GM21367 (cell line): Measurements from ENCODE around the gene PBLD.
A peak's percentile ranks its signal among the peaks of the same experiment; 100 is the strongest.
"Not testable (repeated sequence)": the region's sequence is repeated elsewhere in the genome, so short reads cannot be mapped to it uniquely, and the experiment has no call there.

Source experiments
- ATAC-seq: cut with Tn5 transposase; IDR thresholded peaks from one replicate; pipeline ENCODE4 v1.9.1; 2021; ENCODE audit not compliant: unreplicated experiment

PBLD gene

DNA sequence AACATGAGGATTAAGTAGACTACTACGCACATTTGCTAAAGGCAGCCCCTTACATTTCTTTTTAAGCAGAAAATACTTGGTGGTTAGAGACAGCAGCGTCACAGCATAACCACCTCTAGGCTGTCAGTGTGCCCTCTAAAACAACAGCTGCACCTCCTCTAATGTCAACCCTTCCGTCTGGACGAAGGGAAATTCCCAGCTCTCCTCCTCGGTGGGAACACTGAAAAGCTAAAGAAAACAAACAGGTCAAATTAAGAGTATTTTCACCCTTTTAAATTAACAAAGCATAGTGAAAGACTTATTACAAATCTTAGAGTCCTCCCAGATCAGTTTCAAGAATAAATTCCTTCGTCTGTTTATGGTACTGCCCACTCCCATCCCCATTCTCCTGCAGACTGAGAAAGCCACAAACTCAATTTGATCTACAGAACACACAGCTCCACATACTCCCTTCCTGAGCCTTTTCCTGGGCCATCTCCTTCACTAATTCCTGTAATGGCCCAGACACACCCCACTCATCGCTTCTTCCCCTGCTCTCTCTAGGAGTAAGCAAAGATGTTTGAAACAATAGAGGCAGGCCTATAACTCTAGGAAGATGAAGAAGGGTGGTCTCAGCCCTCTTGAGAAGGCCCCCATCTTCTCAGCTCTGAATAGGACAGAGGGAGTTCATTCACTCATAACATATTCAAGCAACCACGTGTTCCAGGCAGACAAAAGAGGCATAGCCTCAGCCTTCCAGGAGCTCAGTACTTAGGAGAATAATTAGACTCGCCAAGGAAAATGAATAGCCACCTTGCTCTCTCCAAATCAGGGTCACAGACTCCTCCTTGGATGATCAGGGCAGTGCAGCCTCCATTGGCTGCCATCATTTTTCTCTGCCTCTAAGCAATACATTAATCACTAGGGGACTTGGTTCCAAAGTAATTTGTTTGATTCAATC lies 48.4 kb downstream of the PBLD start:
- no peak for ATAC-seq

DNA sequence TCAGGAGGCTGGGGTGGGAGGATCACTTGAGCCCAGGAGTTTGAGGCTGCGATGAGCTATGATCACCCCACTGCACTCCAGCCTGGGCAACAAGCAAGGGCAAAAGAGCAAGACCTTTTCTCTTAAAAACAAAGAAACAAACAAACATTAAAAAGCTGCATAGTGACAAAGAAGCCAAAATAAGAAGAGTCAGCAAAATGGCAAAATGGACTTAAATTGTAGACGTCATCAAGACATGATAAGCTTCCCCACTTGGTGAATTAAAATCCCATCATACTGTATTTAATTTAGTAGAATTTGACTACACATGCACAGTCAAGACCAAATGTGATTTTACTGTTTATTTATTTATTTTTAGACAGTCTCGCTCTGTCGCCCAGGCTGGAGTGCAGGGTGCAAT lies 52.0 kb downstream of the PBLD start:
- no peak for ATAC-seq

DNA sequence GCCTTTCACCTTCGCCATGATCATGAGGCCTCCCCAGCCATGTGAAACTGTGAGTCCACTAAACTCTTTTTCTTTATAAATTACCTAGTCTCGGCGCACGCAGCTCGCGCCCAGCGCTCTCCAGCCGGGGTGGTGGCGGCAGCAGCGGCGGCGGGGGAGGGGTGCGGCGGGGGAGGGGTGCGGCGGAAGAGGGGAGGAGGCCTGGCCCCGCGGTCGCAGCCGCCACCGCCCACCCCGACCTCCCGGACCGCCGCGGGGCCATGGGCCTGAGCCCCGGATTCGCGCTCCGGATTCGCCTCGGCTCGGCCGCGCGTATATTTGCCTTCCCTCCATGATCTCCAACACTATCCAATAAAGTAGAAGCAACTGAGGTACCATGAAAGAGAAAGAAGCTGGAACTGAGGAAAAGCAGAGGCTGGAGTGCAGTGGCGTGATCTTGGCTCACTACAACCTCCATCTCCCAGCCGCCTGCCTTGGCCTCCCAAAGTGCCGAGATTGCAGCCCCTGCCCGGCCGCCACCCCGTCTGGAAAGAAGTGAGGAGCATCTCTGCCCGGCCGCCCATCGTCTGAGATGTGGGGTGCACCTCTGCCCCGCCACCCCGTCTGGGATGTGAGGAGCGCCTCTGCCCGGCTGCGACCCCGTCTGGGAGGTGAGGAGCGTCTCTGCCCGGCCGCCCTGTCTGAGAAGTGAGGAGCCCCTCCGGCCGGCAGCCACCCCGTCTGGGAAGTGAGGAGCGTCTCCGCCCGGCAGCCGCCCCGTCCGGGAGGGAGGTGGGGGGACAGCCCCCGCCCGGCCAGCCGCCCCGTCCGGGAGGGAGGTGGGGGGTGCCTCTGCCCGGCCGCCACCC lies 53.6 kb downstream of the PBLD start:
- ATAC-seq = not testable (repeated sequence)

DNA sequence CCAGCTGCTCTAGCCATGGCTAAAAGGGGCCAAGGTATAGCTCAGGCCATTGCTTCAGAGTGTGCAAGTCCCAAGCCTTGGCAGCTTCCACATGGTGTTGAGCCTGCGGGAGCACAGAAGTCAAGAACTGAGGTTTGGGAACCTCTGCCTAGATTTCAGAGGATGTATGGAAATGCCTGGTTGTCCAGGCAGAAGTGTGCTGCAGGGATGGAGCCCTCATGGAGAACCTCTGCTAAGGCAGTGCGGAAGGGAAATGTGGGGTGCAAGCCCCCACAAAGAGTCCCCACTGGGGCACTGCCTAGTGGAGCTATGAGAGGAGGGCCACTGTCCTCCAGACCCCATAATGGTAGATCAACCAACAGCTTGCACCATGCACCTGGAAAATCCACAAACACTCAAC lies 54.9 kb downstream of the PBLD start:
- ATAC-seq = not testable (repeated sequence)

DNA sequence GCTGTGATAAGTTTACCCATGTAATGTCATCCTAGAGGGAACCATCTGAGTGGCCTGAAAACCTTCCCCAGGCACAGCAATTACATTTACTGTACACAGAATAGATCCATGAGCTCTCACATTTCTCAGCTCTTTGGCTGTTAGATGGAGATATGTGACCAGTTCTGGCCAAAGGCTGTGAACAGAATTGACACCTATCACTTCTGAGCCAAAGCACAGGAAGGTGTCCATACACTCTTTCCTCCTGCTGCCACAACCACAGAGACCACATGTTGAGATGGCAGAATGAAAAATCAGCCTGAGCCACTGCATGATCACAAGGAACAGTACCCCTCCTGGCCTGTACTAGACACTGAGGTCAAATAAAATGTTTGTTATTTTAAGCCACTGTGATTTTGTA lies 56.5 kb downstream of the PBLD start:
- ATAC-seq = no peak

DNA sequence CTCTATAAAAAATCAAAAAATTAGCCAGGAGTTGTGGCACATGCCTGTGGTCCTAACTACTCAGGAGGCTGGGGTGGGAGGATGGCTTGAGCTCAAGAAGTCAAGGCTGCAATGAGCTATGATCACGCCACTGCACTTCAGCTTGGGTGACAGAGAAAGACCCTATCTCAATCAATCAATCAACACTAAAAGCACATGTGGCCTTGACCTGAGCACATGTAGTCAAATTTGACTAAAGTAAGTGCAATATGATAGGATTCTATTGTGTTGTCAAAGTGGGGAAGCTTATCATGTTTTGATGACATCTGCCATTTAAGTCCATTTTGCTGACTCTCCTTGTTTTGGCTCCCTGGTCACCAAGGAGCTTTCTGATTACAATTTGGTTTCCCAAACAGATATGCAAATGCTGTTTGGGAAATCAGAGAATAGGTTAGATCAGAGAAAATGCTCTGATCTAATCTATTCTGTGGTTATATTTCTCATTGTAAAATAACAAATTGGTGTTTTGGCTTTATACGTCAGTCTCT lies 57.1 kb downstream of the PBLD start:
- ATAC-seq = no peak

DNA sequence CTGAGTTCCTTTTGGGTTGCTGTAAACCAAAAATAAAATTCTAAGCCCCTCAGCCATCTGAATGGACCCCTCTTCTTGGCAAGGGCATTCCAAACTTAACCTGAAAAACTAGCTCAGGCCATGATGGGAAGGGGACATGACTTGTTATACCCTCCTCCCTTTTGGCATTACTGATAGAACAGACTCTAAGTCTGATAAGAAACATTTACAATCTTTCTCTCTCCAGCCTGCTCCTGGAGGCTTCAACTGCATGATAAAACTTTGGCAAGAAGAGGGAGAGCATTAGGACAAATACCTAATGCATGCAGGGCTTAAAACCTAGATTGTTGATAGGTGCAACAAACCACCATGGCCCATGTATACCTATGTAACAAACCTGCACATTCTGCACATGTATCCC lies 59.9 kb downstream of the PBLD start:
- ATAC-seq = no peak

DNA sequence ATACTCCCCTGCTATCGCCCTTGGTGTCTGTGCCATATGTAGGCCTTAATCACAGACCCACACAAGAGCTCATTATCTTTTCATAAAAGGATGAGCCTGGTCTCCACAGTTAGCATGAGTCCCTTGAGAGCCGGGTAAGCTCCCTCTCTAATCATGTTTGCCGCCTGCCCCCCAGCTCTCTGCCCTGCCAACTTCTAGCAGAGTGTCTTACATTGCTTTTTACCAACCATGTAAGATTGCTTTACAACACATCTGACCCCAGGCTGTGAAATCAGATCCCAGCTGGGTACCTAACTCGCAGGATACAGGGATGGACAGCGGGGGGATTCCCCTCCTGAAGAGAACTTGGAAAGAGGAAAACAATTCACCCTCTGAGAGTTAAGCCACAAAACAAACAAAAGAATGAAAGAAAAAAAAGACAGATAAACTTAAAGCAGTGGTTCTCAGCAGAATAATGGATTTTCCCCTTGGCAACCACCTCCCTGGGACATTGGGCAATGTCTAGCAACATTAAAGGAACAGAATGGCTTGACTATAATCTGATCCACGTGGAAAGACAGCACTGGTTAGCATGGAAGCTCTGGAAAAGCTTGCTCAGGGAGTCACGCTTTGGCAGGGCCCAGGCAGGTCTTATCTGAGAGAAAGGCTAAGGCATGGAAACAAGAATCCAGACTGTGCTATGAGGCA lies 61.4 kb downstream of the PBLD start:
- ATAC-seq = no peak

DNA sequence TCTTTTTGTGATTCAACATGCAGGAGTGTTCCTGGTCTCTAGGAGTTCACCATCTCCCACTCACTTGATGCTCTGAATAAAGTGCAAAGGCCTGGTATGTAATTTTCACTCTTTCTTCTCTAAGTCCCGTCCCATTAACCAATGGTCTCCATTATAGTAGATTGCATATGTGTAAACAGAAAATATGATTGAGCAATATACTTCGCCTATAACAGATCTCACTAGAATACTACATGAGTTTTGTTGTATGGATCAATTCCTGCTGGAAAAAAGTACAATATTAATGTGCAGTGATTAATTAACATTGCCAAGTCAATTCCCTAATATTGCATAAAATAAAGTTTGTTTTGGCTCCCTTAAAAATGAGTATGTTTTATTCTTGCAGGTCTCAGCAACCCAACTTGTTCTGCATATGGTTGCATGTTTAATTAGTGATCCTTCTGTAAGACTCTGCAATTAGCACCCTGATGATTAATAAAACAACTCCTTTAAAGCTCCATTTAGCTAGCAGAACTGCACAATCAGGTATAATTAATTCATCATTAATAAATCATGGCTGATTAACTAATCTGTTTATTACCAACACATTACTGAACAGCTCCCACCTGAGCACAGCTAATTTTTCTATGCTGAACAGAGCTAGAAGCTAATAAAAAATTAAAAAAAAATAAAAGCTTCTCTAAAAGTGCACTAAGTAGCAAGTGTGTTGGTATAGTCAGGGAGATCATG lies 63.0 kb downstream of the PBLD start:
- ATAC-seq = no peak

DNA sequence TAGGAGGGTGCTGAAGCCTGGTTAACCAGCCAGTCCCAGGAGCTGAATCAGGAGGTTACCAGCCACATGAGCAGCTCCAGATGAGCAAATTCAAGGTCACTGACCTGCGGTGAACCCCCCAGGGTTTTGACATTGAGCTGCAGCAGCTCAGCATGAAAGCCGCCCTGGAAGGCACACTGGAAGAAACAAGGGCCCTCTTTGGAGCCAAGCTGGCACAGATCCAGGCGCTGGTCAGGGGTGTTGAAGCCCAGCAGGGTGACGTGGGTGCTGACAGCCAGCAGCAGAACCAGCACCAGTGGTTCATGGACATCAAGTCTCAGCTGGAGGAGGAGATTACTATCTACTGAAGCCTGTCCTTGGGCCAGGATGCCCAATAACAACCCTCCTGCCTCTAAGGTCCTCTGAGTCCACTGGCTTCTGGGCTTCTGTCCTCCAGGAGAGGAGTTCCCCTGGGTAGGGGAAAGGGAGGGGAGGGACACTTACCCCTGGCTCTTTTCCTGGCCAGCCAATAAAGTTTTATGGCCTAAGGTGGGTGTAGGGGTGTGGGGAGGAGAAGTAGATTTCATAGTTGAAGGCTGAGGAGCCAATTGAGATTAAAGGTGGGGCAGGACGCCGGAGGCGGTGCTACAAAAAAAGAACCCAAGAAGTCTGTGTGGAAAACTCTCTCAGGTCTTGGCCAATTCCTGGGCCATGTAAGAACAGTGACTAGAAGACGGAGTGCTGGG lies 71.4 kb downstream of the PBLD start:
- no peak for ATAC-seq

DNA sequence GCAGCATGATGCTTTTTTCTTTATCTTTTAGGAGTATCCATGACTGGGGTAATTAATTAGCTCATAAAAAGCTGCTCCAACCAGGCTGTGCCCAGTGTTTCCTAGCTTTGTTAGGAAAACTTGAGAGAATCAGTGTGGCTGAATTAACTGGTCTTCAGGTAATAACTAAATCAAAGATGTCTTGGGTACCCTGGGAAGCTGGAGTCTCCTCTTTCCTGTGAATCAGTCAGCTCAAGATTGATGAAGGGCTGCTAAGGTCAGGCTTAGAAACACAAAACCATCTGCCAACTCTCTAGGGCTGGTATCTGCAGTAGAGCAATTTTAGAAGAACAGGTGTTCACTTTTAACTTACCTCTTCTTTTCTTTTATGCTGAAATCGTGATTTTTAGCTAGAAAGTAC lies 79.4 kb downstream of the PBLD start:
- ATAC-seq = no peak

DNA sequence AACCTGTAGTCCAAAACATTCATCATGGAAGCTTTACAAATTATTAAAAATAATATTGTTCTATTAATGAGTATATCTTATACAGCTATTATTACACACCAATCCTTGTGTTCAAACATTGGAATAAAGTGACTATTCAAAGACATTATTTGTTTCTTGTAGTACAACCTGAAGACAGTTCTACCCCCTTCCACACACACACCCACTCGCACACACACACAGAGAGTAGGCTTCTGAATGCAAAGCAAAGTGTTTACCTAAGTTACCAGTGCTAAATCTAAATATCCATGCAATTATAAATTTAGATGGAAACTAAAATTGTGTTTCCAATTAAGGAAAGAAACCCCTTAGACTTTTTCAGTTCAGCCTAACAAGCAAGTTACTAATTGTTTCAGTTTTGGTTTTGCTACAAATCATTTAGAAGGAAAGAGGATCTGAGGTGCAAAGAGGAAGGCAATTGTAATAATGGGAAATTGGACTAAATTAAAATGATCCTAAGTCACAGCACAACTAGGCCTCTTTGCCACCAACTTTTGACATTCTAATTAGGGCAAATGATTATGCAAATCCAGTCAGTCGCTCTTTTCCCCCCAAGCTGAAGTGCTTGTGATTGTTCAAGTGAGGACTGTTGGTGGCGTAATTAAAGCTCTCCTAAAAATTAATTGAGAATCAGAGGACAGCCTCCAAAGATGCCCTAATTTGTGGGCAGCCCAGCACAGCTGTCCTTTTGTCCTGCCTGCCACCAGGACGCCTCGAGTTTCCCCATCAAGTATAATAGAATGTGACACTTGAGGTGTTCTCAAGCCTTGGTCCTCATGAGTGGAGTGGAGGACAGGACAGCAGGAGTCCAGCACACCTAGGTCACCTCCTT lies 80.9 kb downstream of the PBLD start:
- peak; percentile 57 for ATAC-seq

DNA sequence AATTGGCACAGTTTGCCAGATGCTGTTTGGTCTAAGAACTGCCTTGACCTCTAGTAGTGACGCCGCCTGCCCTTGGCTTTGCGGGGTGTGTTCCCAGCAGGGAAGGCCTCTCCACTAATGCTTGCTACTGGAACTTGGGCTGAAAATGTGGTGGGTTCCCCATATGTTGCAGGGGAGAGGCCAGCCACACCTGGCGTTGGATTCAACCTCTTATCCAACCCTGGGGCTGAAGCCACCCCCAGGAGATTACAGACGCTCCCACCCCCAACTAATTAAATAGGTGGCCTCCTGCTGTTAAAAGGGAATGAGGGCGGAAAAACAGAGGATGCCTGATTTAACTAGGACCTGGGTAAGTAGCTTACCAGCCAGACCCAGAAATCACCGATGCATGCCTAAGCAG lies 81.6 kb downstream of the PBLD start:
- ATAC-seq = no peak

DNA sequence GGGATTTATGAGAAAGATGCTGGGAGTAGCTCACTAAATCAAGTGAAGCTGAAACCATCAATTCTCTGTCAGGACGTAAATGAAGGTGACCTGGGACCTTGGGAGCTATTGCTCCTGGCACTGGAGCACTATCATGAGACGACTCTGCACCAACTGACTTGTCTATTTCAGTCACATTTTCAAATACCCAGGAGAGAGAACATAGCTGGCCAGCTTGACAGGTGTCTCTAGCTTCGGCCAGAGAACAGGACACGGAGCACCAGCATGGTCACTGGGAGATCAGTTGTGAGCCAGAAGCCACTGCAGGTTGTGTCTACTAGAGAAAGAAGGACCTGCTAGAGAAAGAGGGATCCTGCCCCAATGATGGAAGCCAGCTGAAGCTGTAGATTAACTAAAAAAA lies 83.4 kb downstream of the PBLD start:
- ATAC-seq = no peak

DNA sequence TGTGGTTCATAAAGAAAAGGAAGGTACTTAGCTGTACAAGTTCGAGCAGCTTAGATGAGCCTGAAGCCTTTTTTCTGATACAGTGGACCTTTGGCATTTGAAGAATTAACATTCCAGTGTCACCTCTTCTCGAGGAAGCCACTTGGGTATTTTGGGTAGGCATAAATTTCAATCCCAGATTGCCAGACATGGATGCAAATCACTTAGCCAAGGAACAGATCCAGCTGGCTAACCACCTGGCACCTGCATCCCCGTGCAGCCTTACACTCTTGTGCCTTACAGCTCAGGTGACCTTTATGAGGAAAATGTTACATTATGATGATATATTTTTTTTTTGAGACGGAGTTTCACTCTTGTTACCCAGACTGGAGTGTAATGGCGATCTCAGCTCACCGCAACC lies 84.8 kb downstream of the PBLD start:
- ATAC-seq = no peak

DNA sequence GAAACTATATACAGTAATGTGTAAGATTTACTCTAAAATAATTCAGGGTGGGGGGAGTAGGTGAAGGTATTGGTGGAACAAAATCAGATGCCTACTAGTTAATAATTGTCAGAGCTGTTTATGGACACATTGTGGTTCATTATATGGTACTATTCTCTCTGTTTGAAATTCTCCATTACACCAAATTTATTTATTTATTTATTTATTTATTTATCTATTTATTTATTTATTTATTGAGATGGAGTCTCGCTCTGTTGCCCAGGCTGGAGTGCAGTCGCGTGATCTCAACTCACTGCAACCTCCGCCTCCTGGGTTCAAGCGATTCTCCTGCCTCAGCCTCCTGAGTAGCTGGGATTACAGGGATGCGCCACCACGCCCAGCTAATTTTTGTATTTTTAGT lies 86.3 kb downstream of the PBLD start:
- ATAC-seq = not testable (repeated sequence)

DNA sequence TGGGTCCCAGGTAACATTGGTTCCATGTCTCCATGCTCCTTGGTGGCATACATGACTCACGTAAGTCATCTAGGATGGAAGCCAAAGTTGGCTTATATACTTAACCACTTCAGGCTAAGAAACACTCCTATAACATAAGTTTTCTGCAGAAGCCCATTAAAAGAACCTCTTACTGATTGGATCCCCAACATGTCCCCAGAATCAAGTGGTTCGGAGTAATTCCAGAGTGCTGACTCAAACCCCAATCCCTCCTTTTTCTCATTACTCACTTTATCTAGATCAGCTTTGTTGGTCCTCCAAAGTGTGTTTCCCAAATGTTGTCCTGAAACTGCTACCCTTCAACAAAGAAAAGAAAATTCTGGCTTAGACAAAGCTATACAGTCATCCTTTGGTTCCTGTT lies 90.7 kb downstream of the PBLD start:
- no peak for ATAC-seq

DNA sequence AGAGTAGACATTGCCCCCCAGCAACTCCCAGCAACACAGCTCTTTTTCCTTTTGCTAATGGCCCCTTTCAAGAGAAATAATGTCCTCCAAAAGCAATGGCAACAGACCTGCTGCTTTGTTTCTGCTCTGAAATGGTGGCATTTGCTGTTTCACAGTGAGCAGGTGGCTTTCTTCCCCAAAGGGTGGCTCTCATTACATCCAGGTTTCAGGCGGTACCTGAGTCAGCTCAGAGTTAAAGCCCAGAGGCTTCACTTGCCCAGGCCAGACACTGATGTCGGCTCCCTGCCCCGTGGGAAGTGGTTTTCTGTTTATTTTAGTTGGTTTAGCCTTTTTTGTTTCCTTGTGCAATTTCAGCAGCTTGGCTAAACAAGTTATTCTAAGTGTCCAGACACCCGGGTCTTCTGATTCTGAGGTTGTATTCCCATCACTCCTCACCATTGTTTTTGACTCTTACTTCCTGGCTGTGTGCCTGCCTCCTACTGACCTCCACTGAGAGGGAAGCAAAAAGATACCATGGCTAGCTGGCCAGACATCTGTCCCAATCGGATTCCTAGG lies 93.1 kb downstream of the PBLD start:
- no peak for ATAC-seq

DNA sequence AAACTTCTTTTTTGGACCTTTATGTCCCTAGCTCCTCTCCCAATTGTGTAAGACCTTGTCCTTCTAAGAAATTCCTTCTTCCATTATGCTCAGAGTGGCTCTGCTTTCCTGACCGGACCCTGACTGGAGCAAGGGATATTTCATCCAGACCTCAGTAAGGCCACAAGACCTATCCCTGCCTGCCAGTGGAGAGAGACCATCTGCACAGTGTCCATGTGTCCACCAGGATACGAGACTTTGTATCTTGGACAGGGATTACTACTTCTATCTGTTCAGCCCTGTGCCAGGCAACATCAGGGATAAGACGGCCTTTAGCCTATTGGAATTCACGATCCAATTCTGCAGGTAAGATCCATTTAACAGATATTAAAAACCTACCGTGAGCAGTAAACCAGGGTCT lies 93.7 kb downstream of the PBLD start:
- no peak for ATAC-seq
